B cell (primary cell): Measurements from ENCODE around the gene NAV2. TPM values are rescaled to one million over a fixed set of nuclear protein-coding genes. Genes with fewer than 3 reads are reported as not detected.

ENCODE experiments used
- ATAC-seq: fragments of 200-7000 bp; cut with Tn5 transposase; one replicate; pipeline ENCODE4 v1.10.0; 2021; ENCODE audit warnings: low read depth, mild to moderate bottlenecking, moderate number of reproducible peaks, moderate library complexity
- CTCF ChIA-PET: fragments of 350-600 bp; sonication (Branson Sonifier 250); formaldehyde crosslinking; loops from one replicate; lab custom pipeline; 2021; ENCODE audit warnings: antibody characterized with exemption, inconsistent platforms; lab: Charles Lee
- POLR2A ChIA-PET: fragments of 350-600 bp; sonication (Branson Sonifier 250); formaldehyde crosslinking; loops from one replicate; lab custom pipeline; 2021; ENCODE audit warnings: antibody characterized with exemption; lab: Charles Lee
- DNase-seq: peaks from one replicate; pipeline ENCODE4 v3.0.0; 2013
- H2AFZ ChIP-seq: 2 replicates; pipeline ENCODE4 v1.6.1; 2012; ENCODE audit warnings: mild to moderate bottlenecking, low read depth, low read length; ENCODE audit not compliant: insufficient read depth, poor library complexity, severe bottlenecking
- H3K27ac ChIP-seq, 2 donors: 1 replicate in 1 of 2; 2 replicates in 1 of 2; pipeline ENCODE4 v1.5.1; 2012 to 2013; ENCODE audit warnings: low read length in 2 of 2, mild to moderate bottlenecking in 2 of 2, moderate library complexity in 1 of 2
- H3K27me3 ChIP-seq, 4 experiments: fragments of 200-600 bp in 1 of 4; sonication (generic) in 1 of 4; replicated peaks in 1 of 4; 1 replicate in 2 of 4; 2 replicates in 2 of 4; pipeline versions ENCODE4 v1.6.1 to v1.7.0; 2013 to 2016; ENCODE audit warnings: low read length in 3 of 4, mild to moderate bottlenecking in 2 of 4, mixed read lengths in 1 of 4, moderate library complexity in 1 of 4; ENCODE audit not compliant: insufficient read depth in 4 of 4, control insufficient read depth in 3 of 4; ENCODE audit errors: control extremely low read depth in 1 of 4
- H3K36me3 ChIP-seq, 2 experiments: replicated peaks in 1 of 2; 1 replicate in 1 of 2; 2 replicates in 1 of 2; pipeline versions ENCODE4 v1.6.1 to v1.7.1; 2013; ENCODE audit warnings: low read length in 1 of 2; ENCODE audit not compliant: insufficient read depth in 2 of 2, control insufficient read depth in 1 of 2; ENCODE audit errors: control extremely low read depth in 1 of 2, extremely low read depth in 1 of 2
- H3K4me1 ChIP-seq, 2 donors: fragments of 200-600 bp in 1 of 2; sonication (generic) in 1 of 2; 1 replicate in 1 of 2; 2 replicates in 1 of 2; pipeline versions ENCODE4 v1.5.1 to v1.6.1; 2013 to 2017; ENCODE audit warnings: low read length in 2 of 2; ENCODE audit not compliant: control insufficient read depth in 2 of 2, insufficient read depth in 2 of 2
- H3K4me2 ChIP-seq: replicated peaks from 2 replicates; pipeline ENCODE3; 2012; ENCODE audit warnings: mild to moderate bottlenecking, low read depth, low read length; ENCODE audit not compliant: poor library complexity, severe bottlenecking
- H3K4me3 ChIP-seq, 5 experiments: fragments of 200-600 bp in 1 of 5; sonication (generic) in 1 of 5; 1 replicate in 3 of 5; 2 replicates in 2 of 5; pipeline versions ENCODE4 v1.5.1 to v1.7.0; 2011 to 2016; ENCODE audit warnings: low read length in 4 of 5, mild to moderate bottlenecking in 4 of 5, low read depth in 2 of 5, control low read depth in 1 of 5, moderate library complexity in 1 of 5; ENCODE audit not compliant: insufficient read depth in 1 of 5; ENCODE audit errors: control extremely low read depth in 1 of 5, extremely low read depth in 1 of 5
- H3K79me2 ChIP-seq: fragments of 200-600 bp; sonication (generic); one replicate; pipeline ENCODE4 v1.6.0; 2016; ENCODE audit warnings: low read length; ENCODE audit not compliant: control insufficient read depth, insufficient read depth
- H3K9ac ChIP-seq: fragments of 200-600 bp; sonication (generic); 2 replicates; pipeline ENCODE4 v1.6.1; 2017; ENCODE audit warnings: mild to moderate bottlenecking, low read length, moderate library complexity
- H3K9me3 ChIP-seq, 3 donors: one replicate each; pipeline versions ENCODE4 v1.6.1 to v1.7.1; 2013; ENCODE audit warnings: low read length in 2 of 3; ENCODE audit not compliant: control insufficient read depth in 2 of 3, insufficient read depth in 1 of 3; ENCODE audit errors: control extremely low read depth in 1 of 3
- H4K20me1 ChIP-seq: 2 replicates; pipeline ENCODE4 v1.6.0; 2012; ENCODE audit warnings: mild to moderate bottlenecking, low read length; ENCODE audit not compliant: insufficient read depth, control insufficient read depth, poor library complexity, severe bottlenecking
- H3K27ac Mint-ChIP-seq: one replicate; pipeline ENCODE4 v1.8.0; 2021; ENCODE audit warnings: mixed read lengths
- H3K27me3 Mint-ChIP-seq: one replicate; pipeline ENCODE4 v1.8.0; 2021; ENCODE audit warnings: mixed read lengths
- H3K4me1 Mint-ChIP-seq: one replicate; pipeline ENCODE4 v1.8.0; 2021; ENCODE audit warnings: mixed read lengths
- H3K4me3 Mint-ChIP-seq: one replicate; pipeline ENCODE4 v1.8.0; 2021; ENCODE audit warnings: mixed read lengths
- H3K9me3 Mint-ChIP-seq: one replicate; pipeline ENCODE4 v1.8.0; 2022; ENCODE audit warnings: mixed read lengths; ENCODE audit not compliant: insufficient read depth
- CTCF ChIP-seq: fragments of 200-600 bp; IDR thresholded peaks from one replicate; pipeline ENCODE4 v1.8.0; 2022; ENCODE audit warnings: antibody characterized with exemption, mild to moderate bottlenecking
- EZH2 ChIP-seq: IDR thresholded peaks from 2 replicates; pipeline ENCODE4 v1.6.1; 2012; ENCODE audit warnings: borderline replicate concordance, low read depth, mild to moderate bottlenecking, moderate library complexity, low read length; ENCODE audit not compliant: insufficient read depth, poor library complexity, severe bottlenecking
- WGBS: methylation state at CpG from one replicate; pipeline ENCODE4 v1.1.5; 2013; ENCODE audit warnings: missing lambda C conversion rate; ENCODE audit not compliant: insufficient coverage; 5-methylcytosine and 5-hydroxymethylcytosine counted together
- intact Hi-C: fragments of 100-400 bp; cut with micrococcal nuclease; formaldehyde crosslinking; loops from one replicate; pipeline ENCODE4 v1.10.0; 2022
- polyA plus RNA-seq: library from polyadenylated mRNA; depleted of rRNA; stranded (reverse); fragments of >200 nt; gene quantifications from 2 replicates; pipeline ENCODE4 v1.2.3, GENCODE V29; 2012
- total RNA-seq, 2 donors: library from RNA; stranded (reverse); fragments of 120-200 nt in 1 of 2; gene quantifications; 1 replicate in 1 of 2; 2 replicates in 1 of 2; pipeline versions ENCODE4 v1.2.3 to v1.2.4, GENCODE V29; 2013 to 2022

The NAV2 gene
- total and polyA plus RNA-seq, 2 donors (not counting 1 experiment from before 2014, with no cell fraction given) = 0.82 to 22.2 TPM

GRCh38 chr11:19756675-19757475 lies 44.2 kb downstream of the NAV2 start:
- no peak for ATAC-seq
- no peaks in the 10 kb centered on the region for H3K36me3 ChIP-seq
- no peak for DNase-seq
- TF ChIP-seq CTCF (no peak), EZH2 (no peak)
- CTCF ChIA-PET = no interaction called here
- H3K9me3 ChIP-seq = no peaks in the 10 kb centered on the region
- H3K4me3 ChIP-seq = no peak overlapping the region
- no peak overlapping the region for H3K27ac Mint-ChIP-seq
- H3K4me1 Mint-ChIP-seq = no peaks in the 10 kb centered on the region
- no peak overlapping the region for H3K4me3 Mint-ChIP-seq
- H3K27me3 ChIP-seq = peaks cover 0 to 7% (median 0%) of the 10 kb centered on the region in 4 experiments
- intact Hi-C loops = no loop called here
- H3K27ac ChIP-seq = no peak overlapping the region
- no peak overlapping the region for H3K9ac ChIP-seq
- H3K9me3 Mint-ChIP-seq = no peaks in the 10 kb centered on the region
- H3K4me2 ChIP-seq = no peak overlapping the region
- peaks cover 7% of the 10 kb centered on the region for H3K27me3 Mint-ChIP-seq
- no peaks in the 10 kb centered on the region for H4K20me1 ChIP-seq
- WGBS = 92% methylated on average over 11 of the region's 11 CpGs
- POLR2A ChIA-PET = no interaction called here
- no peak overlapping the region for H2AFZ ChIP-seq
- no peaks in the 10 kb centered on the region for H3K79me2 ChIP-seq
- H3K4me1 ChIP-seq = no peaks in the 10 kb centered on the region

GRCh38 chr11:19759389-19759788 lies 46.8 kb downstream of the NAV2 start:
- no peaks in the 10 kb centered on the region for H4K20me1 ChIP-seq
- H2AFZ ChIP-seq = no peak overlapping the region
- no peaks in the 10 kb centered on the region for H3K4me1 ChIP-seq
- DNase-seq (no peak), ATAC-seq (no peak)
- no peaks in the 10 kb centered on the region for H3K9me3 ChIP-seq
- H3K9ac ChIP-seq = no peak overlapping the region
- no peaks in the 10 kb centered on the region for H3K36me3 ChIP-seq
- Mint-ChIP-seq H3K4me1 (no peaks in the 10 kb centered on the region), H3K27ac (no peak overlapping the region), H3K27me3 (peaks cover 19% of the 10 kb centered on the region), H3K4me3 (no peak overlapping the region), H3K9me3 (no peaks in the 10 kb centered on the region)
- ChIA-PET POLR2A (no interaction called here), CTCF (no interaction called here)
- no peak overlapping the region for H3K4me3 ChIP-seq
- WGBS = 100% methylated on average over 2 of the region's 3 CpGs
- H3K4me2 ChIP-seq = no peak overlapping the region
- no peak for TF ChIP-seq EZH2
- TF ChIP-seq CTCF = no peak
- no peaks in the 10 kb centered on the region for H3K79me2 ChIP-seq
- H3K27me3 ChIP-seq = peaks cover 0 to 7% (median 2%) of the 10 kb centered on the region in 4 experiments
- H3K27ac ChIP-seq = no peak overlapping the region
- intact Hi-C loops = no loop called here
